GM13976 (cell line): ENCODE data around the gene EIF4A2.
A peak's percentile ranks its signal among the peaks of the same experiment; 100 is the strongest.

Source experiments
- DNase-seq: peaks from one replicate; pipeline ENCODE4 v3.0.0; 2012; ENCODE audit warnings: low spot score
- in situ Hi-C: fragments of 300-500 bp; cut with MboI; formaldehyde crosslinking; loops from one replicate; pipeline ENCODE4 v1.12.0; 2022; ENCODE audit warnings: low sequenced_read_pairs, mixed read lengths, inconsistent platforms; ENCODE audit not compliant: unreplicated experiment
- TF ChIP-seq, protein P1 (sequence below): IDR thresholded peaks from 2 replicates; pipeline ENCODE4 v1.5.1; 2012; ENCODE audit warnings: borderline replicate concordance, mild to moderate bottlenecking; ENCODE audit not compliant: insufficient read depth; ENCODE audit errors: extremely low read depth, missing control alignments, control extremely low read depth

EIF4A2 gene

DNA sequence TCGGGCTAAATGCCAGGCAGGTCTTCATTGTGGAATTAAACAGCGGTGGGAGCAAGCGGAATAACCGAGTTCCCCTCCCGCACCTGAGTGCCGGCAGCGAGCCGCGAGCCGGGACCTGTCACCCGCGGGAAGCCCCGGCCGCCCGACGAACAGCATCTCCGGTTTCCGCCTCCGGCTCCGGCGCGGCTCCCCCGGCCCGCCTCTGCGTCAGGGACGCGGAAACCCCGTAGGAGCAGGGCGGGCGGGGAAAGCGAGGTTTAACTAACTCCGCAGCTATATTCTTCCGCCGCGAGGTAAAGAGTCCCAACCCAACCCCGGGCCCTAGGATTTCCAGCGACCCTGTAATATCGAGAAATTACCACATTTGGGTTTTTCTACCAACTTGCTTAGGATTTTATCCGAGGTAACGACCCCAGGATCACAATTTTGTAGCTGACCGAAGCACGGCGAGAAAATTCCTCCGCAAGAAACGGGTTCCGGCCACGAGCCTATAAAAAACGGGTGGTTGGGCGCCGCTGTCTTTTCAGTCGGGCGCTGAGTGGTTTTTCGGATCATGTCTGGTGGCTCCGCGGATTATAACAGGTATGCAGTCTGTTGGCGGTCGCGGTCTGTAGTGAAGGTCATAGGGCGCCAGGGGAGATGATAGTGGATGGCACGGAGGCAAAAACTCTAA lies at the start of gene EIF4A2:
Gene EIF4A2, plus strand, starts transcription at position 520 of the 673 bp plus-strand sequence. Its CDS starts 34 bp downstream, at position 554.
- in situ Hi-C loops = no loop called here
- DNase-seq = peak; percentile 94
- TF ChIP-seq, protein P1, sequence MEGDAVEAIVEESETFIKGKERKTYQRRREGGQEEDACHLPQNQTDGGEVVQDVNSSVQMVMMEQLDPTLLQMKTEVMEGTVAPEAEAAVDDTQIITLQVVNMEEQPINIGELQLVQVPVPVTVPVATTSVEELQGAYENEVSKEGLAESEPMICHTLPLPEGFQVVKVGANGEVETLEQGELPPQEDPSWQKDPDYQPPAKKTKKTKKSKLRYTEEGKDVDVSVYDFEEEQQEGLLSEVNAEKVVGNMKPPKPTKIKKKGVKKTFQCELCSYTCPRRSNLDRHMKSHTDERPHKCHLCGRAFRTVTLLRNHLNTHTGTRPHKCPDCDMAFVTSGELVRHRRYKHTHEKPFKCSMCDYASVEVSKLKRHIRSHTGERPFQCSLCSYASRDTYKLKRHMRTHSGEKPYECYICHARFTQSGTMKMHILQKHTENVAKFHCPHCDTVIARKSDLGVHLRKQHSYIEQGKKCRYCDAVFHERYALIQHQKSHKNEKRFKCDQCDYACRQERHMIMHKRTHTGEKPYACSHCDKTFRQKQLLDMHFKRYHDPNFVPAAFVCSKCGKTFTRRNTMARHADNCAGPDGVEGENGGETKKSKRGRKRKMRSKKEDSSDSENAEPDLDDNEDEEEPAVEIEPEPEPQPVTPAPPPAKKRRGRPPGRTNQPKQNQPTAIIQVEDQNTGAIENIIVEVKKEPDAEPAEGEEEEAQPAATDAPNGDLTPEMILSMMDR = no peak

DNA sequence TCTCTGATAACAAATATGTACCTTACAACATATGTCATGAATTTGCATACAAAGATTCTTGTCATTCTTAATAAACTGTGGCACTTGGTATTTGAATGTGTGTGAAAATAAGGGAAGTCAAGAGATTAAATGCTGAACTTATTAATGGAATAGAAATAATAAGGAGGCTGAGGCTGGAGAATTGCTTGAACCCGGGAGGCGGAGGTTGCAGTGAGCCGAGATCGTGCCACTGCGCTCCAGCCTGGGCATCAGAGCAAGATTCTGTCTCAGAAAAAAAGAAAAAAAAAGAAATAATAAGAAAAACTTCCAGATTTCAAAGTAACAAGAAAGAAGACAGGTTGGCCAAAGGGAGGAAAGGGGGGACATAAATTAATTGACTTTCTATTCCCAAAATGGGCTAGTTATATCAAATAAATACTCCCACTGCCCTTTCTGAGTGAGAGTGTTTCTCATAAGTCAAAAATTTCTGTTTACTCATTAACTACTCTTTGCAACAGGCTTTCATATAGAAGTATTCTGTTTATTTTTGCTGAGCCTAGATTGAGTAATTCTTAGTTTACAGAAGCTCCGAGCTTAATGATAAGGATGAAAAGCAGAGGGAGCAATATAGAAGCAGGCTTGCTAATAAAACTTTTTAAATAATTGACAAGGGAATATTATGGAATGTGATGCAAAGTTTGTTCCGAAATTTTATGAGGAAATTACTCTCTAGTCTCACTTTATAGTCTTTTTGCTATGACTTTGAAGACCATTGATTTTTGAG lies 40.6 kb upstream of the EIF4A2 start:
- in situ Hi-C loops = no loop called here
- DNase-seq = no peak
- TF ChIP-seq, protein P1 = no peak

DNA sequence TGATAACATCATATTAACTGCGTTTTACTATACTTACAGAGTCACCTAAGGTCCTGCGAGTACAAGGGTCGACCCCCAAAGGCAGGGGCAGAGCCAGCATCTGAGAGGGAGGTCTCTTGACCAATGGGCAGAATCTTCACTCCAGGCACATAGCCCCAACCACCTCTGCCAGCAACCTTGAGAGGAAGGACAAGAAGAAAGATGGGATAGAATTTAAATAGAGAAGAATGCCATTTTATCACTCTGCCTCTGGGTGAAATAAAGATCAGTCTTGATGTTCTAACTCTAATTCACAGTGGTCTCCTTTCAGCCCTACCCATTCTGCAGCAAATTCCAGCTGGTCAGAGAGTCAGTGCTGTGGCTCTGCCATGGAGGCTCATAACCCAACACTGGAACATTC lies 39.7 kb upstream of the EIF4A2 start:
- in situ Hi-C loops = no loop called here
- TF ChIP-seq, protein P1 = no peak
- no peak for DNase-seq

DNA sequence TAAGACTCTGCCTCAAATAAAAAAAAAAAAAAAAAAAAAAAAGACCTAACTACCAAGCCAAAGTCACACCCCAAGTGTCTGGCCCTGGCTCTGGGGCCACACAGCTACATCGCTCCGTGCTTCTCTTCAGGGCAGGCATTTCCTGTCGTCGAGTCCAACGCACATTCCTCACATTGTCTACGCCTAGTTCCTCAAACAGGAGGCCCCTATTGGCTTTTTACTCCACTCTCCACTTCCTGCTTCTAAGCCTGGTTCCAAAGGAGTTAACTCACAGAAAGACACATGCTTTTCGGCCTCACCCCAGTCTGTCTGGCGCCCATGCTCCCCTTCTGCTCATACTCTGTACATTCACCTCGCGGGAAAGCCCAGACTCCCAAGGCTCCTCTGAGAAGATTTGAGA lies 37.4 kb upstream of the EIF4A2 start:
- TF ChIP-seq, protein P1 = no peak

DNA sequence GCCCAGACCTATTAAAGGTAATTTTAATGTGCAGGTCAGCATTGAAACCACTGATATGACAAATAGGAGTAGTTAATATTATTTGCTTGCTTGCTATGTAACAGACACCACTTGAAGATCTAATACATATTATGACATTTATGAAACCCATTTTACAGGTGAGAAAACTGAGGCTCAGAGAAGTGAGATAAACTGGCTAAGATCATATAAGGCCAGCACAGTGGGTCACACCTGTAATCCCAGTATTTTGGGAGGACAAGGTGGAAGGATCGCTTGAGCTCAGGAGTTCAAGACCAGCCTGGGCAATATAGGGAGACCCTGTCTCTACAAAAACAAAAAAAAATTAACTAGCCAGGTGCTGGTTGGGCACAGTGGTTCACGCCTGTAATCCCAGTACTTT lies 33.1 kb upstream of the EIF4A2 start:
- in situ Hi-C loops = no loop called here
- TF ChIP-seq, protein P1 = no peak
- DNase-seq = no peak

More for the DNA sequence above, 37.4 kb upstream of the EIF4A2 start:
- no peak for DNase-seq
- in situ Hi-C loops = no loop called here

DNA sequence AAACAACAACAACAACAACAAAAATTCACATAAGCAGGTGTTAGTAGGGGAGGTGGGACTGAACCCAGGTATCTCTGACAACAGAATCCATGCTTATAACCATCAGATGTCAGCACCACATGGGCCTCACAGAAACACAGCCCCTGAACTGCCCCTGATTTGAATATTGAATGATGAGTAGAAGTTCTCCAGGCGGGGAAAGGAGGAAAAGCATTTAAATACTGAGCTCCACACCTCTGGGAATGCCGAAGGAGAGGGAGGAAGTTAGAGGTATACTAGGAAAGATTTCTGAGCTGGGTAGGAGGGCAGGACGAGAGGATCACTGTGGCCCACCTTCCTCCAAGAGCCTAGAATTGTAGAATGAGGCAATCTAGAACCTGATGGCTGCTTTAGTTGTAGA lies 31.9 kb upstream of the EIF4A2 start:
- no peak for DNase-seq
- TF ChIP-seq, protein P1 = no peak
- in situ Hi-C loops = no loop called here

DNA sequence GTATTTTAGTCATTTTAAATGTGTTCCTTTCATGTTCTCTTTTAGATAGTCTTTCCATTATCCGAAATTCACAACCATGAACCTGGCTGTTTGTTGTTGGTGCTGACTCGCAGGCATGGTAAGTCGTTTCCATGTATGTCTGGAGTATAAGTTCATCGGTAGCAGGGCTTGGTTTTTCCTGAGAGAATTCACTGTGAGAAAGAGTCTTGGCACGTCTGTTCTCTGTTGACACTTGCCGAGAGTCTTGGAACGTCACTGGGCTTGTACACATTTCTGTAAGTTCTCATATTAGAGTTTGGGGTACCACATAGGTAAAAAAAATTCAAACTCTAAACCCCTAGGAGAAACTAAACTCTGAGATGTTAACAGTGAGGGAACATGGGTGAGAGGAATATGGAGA lies 29.4 kb upstream of the EIF4A2 start:
- in situ Hi-C loops = no loop called here
- DNase-seq = no peak
- TF ChIP-seq, protein P1 = no peak
